Smooth muscle cell (in vitro differentiated cells): ENCODE measurements around the gene RPS6KA2. TPM values are rescaled to one million over a fixed set of nuclear protein-coding genes. Genes with fewer than 3 reads are reported as not detected.

Source experiments
- DNase-seq: peaks from one replicate; lab custom pipeline; 2025; ENCODE audit not compliant: unreplicated experiment; lab: John Stamatoyannopoulos, UW
- H2AFZ ChIP-seq: fragments of 200-600 bp; sonication (generic); 2 replicates; pipeline ENCODE4 v1.6.0; 2016; ENCODE audit warnings: antibody characterized with exemption, low read depth, mild to moderate bottlenecking
- H3F3A ChIP-seq: fragments of 200-600 bp; sonication (generic); 2 replicates; pipeline ENCODE4 v1.6.0; 2017; ENCODE audit warnings: antibody characterized with exemption, low read depth
- H3K27ac ChIP-seq: fragments of 200-600 bp; sonication (generic); 2 replicates; pipeline ENCODE4 v1.5.1; 2016; ENCODE audit warnings: low read depth, mild to moderate bottlenecking
- H3K27me3 ChIP-seq: fragments of 200-600 bp; sonication (generic); 2 replicates; pipeline ENCODE4 v1.6.1; 2016; ENCODE audit warnings: low read depth, mild to moderate bottlenecking
- H3K36me3 ChIP-seq: fragments of 200-600 bp; sonication (generic); 2 replicates; pipeline ENCODE4 v1.5.1; 2016; ENCODE audit warnings: low read depth
- H3K4me1 ChIP-seq: fragments of 200-600 bp; sonication (generic); 2 replicates; pipeline ENCODE4 v1.5.1; 2016; ENCODE audit warnings: low read depth
- H3K4me2 ChIP-seq: fragments of 200-600 bp; sonication (generic); 2 replicates; pipeline ENCODE4 v1.6.0; 2016; ENCODE audit warnings: mild to moderate bottlenecking
- H3K4me3 ChIP-seq: fragments of 200-600 bp; sonication (generic); 2 replicates; pipeline ENCODE4 v1.5.1; 2016; ENCODE audit warnings: mild to moderate bottlenecking
- H3K79me2 ChIP-seq: fragments of 200-600 bp; sonication (generic); 2 replicates; pipeline ENCODE4 v1.6.0; 2016; ENCODE audit warnings: low read depth, mild to moderate bottlenecking
- H3K9ac ChIP-seq: fragments of 200-600 bp; sonication (generic); 2 replicates; pipeline ENCODE4 v1.6.0; 2016; ENCODE audit warnings: low read depth
- H3K9me3 ChIP-seq: fragments of 200-600 bp; sonication (generic); replicated peaks from 2 replicates; pipeline ENCODE4 v1.5.1; 2016; ENCODE audit warnings: low read depth
- H4K20me1 ChIP-seq: fragments of 200-600 bp; sonication (generic); 2 replicates; pipeline ENCODE4 v1.6.0; 2016; ENCODE audit warnings: low read depth
- WGBS: methylation state at CpG from one replicate; pipeline ENCODE4 v1.1.7; 2016; ENCODE audit warnings: low lambda C conversion rate; 5-methylcytosine and 5-hydroxymethylcytosine counted together
- polyA plus RNA-seq: library from polyadenylated mRNA; unstranded; fragments of >200 nt; fragmentation: Nextera tagmentation; extraction: Ambion mirVana; gene quantifications from 2 replicates; pipeline ENCODE4 v1.2.1, GENCODE V29; 2016
- total RNA-seq: library from RNA; depleted of rRNA; stranded (reverse); fragments of >200 nt; gene quantifications from 2 replicates; pipeline ENCODE4 v1.2.3, GENCODE V29; 2014
- TF ChIP-seq, protein P1 (sequence below): fragments of 200-600 bp; sonication (generic); IDR thresholded peaks from 2 replicates; pipeline ENCODE4 v1.5.1; 2017; ENCODE audit warnings: borderline replicate concordance, mild to moderate bottlenecking, antibody characterized with exemption; ENCODE audit not compliant: insufficient read depth, poor library complexity, severe bottlenecking

RPS6KA2 gene
- total and polyA plus RNA-seq, 2 experiments from 2014 or later, result 7.8 to 10.4 TPM

DNA sequence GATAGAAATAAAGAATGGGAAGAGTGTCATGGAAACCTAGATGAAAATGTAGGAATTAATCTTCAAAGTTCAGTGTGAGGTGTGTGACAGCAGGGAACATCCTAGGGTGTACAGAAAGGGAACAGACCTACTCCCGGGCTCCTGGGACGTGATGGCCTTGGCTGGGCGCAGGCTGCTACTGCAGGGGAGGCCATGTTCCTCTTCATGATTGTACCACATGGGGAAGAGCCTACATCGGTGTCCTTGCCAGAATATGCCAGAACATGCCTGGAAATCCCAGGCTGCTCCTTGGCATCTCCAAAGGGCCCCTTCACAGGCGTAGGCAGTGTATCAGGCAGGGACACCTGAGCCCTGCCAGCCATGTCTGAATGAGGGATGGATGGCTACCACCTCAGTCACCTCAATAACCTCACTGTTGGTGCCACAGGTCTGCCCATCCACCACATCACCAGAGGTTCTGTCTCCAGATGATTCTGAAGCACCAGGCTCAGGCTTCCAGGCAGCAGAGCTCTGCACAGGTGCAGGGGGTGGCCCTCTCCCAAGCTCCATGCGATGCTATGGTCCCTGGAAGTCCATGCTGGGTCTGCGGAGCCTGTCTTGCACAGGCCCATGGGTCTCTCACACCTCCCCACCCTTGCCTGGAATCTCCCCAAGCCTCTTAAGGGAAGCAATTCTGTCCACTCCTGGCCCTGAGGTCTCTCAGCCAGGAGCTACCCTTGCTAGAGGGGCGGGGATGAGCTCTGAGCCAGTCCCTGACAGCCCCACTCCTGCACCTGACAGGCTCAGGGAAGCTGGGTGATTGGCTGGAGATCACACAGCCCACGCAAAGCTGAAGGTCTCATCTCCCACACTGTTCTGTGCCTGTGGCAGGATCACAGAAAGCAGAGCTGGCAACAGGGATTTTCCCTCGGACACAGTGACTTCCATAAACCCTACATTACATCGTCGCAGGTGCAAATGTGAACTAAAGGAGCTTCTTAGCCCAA, 60.7 kb downstream of the RPS6KA2 start:
- H3K9ac ChIP-seq, result no peak overlapping the region

DNA sequence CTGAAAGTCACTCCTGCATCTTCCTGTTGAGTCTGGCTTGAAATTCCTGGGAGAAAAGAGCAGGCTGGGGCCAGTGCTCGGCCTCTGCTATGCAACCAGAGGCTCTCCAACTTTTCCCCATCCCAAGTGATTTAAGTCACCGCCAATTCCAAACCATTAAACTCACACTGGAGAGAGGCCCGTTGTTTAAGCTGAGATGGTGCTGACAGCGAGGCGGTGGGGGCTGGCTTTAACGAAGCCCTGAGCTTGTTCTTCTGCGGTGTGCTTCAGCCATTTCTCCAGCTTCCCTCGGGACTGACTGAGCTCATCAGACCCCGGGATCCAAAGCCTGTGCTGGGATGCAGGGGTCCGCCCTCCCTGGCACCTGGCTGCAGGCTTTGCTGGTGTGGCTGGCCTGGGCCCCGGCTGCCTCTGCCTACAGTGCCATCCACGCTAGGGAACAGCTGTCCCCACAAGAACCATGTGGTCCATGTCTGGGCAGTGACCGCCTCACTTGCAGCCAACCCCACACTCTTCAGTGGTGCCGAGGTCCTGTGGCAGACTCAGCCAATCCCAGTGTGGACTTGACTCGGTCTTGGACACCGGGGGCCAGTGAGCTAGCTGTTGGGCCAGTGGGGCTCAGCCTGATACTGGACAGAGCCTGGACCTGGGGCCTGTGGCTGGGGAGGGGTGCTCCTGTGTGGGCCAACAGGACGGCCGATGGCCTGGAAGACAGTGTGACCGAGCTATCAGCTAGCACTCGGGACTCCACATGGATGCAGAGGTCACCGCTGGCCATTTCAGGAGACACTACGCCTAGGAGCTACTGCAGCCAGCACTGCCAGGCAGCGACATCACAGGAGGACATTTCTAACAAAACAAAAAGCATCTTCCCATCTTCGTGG, 61.7 kb downstream of the RPS6KA2 start:
- TF ChIP-seq, protein P1, sequence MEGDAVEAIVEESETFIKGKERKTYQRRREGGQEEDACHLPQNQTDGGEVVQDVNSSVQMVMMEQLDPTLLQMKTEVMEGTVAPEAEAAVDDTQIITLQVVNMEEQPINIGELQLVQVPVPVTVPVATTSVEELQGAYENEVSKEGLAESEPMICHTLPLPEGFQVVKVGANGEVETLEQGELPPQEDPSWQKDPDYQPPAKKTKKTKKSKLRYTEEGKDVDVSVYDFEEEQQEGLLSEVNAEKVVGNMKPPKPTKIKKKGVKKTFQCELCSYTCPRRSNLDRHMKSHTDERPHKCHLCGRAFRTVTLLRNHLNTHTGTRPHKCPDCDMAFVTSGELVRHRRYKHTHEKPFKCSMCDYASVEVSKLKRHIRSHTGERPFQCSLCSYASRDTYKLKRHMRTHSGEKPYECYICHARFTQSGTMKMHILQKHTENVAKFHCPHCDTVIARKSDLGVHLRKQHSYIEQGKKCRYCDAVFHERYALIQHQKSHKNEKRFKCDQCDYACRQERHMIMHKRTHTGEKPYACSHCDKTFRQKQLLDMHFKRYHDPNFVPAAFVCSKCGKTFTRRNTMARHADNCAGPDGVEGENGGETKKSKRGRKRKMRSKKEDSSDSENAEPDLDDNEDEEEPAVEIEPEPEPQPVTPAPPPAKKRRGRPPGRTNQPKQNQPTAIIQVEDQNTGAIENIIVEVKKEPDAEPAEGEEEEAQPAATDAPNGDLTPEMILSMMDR, result no peak
- peaks cover 44% of the 10 kb centered on the region for H4K20me1 ChIP-seq
- 90% methylated on average over 24 of the region's 24 CpGs for WGBS
- H3K9me3 ChIP-seq, result no peaks in the 10 kb centered on the region
- no peaks in the 10 kb centered on the region for H3K36me3 ChIP-seq
- no peak for DNase-seq
- no peaks in the 10 kb centered on the region for H3K4me1 ChIP-seq
- H3K9ac ChIP-seq, result no peak overlapping the region
- H3K4me3 ChIP-seq, result no peak overlapping the region
- no peaks in the 10 kb centered on the region for H3F3A ChIP-seq
- H3K79me2 ChIP-seq, result no peaks in the 10 kb centered on the region
- H2AFZ ChIP-seq, result no peak overlapping the region
- H3K27me3 ChIP-seq, result no peaks in the 10 kb centered on the region
- no peak overlapping the region for H3K4me2 ChIP-seq
- no peak overlapping the region for H3K27ac ChIP-seq

More for the DNA sequence above, 60.7 kb downstream of the RPS6KA2 start:
- no peak overlapping the region for H3K27ac ChIP-seq
- no peaks in the 10 kb centered on the region for H3K9me3 ChIP-seq
- no peaks in the 10 kb centered on the region for H3K36me3 ChIP-seq
- H2AFZ ChIP-seq, result no peak overlapping the region
- H3K4me1 ChIP-seq, result no peaks in the 10 kb centered on the region
- peaks cover 44% of the 10 kb centered on the region for H4K20me1 ChIP-seq
- DNase-seq, result no peak
- H3K27me3 ChIP-seq, result no peaks in the 10 kb centered on the region
- no peaks in the 10 kb centered on the region for H3K79me2 ChIP-seq
- WGBS, result 92% methylated on average over 12 of the region's 12 CpGs
- TF ChIP-seq, protein P1, result no peak
- H3F3A ChIP-seq, result no peaks in the 10 kb centered on the region
- no peak overlapping the region for H3K4me2 ChIP-seq
- no peak overlapping the region for H3K4me3 ChIP-seq

DNA sequence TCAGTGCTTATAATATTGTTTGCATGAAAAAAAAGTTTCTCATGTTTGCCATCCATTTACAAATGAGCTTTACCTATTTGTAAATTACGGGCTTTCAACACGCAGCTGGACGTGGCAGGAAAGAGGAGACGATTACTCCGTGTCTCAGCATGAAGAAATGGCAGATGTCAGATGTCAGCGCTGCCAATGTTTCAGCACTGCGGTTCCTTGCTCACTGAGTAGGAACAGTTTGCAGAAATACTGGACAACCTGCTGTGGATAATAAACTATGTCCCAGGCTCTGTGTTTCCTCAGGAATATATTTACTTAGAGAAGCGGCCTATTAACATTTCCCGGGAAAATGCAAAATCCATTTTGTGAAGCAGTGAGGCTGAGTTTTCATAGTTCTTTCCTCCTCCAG, 63.2 kb downstream of the RPS6KA2 start:
- Histone ChIP-seq H2AFZ (no peak overlapping the region), H3K4me1 (no peaks in the 10 kb centered on the region), H3F3A (no peaks in the 10 kb centered on the region), H3K4me3 (no peak overlapping the region), H3K9ac (no peak overlapping the region), H3K27ac (no peak overlapping the region), H3K79me2 (no peaks in the 10 kb centered on the region), H3K4me2 (no peak overlapping the region), H3K36me3 (no peaks in the 10 kb centered on the region), H4K20me1 (peaks cover 36% of the 10 kb centered on the region), H3K27me3 (no peaks in the 10 kb centered on the region), H3K9me3 (no peaks in the 10 kb centered on the region)
- no peak for DNase-seq
- TF ChIP-seq, protein P1, result no peak
- WGBS, result 95% methylated on average over 9 of the region's 9 CpGs
